DND-41 (cell line): ENCODE results near the gene CALN1.

Experiments used
- CTCF ChIP-seq: IDR thresholded peaks from 2 replicates; pipeline ENCODE4 v1.5.1; 2012; ENCODE audit warnings: borderline replicate concordance, low read length, moderate library complexity, mild to moderate bottlenecking; ENCODE audit not compliant: poor library complexity, severe bottlenecking; ENCODE audit errors: extremely low read depth
- EZH2 ChIP-seq: IDR thresholded peaks from 3 replicates; pipeline ENCODE4 v1.6.1; 2012; ENCODE audit warnings: borderline replicate concordance, low read depth, mild to moderate bottlenecking, moderate library complexity, low read length, inconsistent platforms; ENCODE audit not compliant: severe bottlenecking

DNA sequence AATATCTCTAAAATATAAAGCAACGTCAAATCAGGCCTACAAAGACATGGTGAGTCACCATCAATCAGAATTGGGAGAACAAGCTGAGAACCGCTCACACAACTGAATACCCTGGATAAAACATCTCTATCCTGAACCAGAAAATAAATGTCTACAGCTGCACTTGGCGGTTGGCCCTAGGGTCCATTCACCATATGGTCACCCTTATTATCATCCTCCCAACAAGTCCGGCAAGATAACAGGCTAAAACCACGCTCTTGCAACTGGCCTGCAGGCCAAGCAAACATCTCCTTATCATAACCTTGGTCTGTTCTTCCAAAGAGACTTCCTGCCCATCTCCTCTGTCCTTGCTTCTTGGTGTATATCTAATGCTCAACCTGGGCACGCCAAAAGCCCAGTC lies 310.7 kb downstream of the CALN1 start:
- TF ChIP-seq EZH2 = no peak
- no peak for TF ChIP-seq CTCF
